NCI-H226 (cell line): Measurements from ENCODE around the gene ADGRB3.
"Not testable (repeated sequence)": the region's sequence is repeated elsewhere in the genome, so short reads cannot be mapped to it uniquely, and the experiment has no call there.

Experiments
- DNase-seq: peaks from one replicate; pipeline ENCODE4 v3.0.0-alpha.2; 2015

The ADGRB3 gene

DNA sequence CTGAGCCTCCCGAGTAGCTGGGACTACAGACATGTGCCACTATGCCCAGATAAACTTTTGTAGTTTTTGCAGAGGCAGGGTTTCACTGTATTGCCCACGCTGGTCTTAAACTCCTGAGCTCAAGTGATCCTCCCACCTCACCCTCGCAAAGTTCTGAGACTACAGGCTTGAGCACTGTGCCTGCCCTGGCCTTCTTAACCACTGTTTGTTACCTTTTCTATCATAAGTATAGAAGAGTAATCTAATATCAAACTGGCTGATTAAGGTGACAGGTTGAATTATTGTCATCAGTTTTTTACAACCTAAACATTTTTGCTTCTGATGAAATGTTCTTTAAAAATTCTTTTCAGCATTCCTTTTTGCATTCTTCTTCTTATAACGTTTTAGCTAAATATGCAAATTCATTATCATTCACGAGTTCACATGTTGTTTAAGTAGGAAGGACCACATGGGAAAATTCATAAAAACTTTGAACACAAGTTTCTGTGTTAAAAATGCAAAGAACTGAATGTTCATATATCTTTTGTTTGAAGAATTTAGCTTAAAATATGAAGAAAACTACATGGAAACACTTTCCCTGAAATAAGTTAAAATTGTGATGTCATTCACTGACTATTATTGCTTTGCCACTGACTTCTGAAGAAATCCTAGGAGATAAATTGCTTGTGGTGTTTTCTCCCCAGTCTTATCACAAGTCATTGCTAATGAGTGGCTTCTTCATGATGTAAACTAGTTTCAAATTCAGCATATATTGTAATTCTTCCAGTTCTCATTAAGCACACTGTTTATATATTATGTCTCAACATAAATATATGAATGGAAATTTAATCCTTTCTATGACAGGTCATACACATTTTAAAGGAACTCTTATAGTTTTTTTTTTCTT lies 106.7 kb downstream of the ADGRB3 start:
- DNase-seq, result no peak

DNA sequence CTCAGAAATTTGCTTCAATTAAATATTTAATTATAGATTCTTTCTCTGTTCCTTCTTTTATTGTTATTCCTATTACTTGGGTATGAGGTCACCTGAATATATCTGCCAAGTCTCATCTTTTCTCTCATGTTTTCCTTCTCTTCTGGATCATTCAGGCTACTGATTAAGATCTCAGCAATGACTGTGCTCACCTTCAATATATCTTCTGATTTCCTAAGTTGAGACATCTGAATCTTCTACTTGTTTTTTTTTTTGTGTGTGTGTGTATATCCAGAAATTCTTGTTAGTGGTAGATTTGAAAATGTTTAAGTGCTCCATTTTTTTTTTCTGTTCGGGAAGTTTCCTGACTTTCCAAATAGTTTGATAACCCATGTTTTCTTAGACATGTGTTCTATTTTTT lies 108.0 kb downstream of the ADGRB3 start:
- no peak for DNase-seq

DNA sequence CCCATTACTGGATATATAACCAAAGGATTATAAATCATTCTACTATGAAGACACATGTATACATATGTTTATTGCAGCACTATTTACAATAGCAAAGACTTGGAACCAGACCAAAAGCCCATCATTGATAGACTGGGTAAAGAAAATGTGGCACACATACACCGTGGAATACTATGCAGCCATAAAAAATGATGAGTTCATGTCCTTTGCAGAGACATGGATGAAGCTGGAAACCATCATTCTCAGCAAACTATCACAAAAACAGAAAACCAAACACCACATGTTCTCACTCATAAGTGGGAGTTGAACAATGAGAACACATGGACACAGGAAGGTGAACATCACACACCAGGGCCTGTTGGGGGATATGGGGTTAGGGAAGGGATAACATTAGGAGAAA lies 109.3 kb downstream of the ADGRB3 start:
- not testable (repeated sequence) for DNase-seq

DNA sequence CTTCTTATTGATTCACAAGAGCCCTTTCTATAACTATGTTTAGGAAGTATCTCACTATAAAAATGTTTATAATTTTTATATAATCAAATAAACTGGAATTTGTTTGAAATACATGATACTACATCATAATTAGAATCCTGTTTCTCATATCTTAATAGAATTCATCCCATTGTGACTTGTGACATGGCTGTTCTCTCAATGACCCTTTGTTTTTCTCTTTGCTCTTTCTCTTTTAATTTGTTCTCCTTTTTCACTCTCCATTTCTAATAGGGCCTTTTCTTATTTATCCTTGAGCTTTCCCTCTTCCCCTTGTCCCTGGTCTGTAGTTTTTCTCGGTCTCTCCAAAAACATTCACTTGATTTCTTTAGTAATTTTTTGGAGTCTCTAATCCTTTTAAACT lies 111.3 kb downstream of the ADGRB3 start:
- no peak for DNase-seq

DNA sequence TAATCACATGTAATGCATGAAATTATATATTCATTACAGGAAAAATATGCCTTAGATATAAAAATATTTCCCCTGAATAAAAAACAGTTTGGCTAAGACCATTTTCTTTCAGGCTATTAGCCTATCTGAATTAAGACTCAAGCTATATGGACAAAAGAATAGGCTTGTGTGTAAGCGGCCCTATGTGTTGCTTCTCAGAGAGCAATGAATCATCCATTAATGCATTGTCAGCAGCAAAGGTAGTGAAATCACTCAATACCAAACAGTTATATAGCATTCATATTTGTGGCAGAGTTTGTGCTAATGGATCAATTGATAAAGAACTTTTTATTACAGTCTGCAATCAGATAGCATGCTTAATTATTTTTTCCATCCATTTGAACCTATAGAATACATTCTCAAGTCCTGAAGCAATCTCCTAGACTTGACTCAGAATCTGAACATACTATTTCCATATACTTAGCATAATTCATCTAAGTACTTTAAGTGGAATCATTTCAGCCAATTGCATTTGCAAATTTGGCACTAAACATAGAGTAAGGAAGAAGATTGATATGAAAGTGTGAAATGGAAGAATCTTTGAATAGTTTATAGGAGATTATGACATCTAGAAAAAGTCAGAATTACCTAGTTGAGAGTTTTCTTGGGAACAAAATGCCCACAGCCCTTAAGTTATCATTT lies 112.2 kb downstream of the ADGRB3 start:
- no peak for DNase-seq

DNA sequence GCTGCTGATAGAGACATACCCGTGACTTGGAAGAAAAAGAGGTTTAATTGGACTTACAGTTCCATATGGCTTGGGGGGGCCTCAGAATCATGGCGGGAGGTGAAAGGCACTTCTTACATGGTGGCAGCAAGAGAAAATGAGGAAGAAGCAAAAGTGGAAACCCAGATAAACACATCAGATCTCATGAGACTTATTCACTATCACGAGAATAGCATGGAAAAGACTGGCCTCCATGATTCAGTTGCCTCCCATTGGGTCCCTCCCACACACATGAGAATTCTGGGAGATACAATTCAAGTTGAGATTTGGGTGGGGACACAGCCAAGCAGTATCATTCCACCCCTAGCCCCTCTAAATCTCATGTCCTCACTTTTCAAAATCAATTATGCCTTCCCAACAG lies 112.8 kb downstream of the ADGRB3 start:
- not testable (repeated sequence) for DNase-seq

DNA sequence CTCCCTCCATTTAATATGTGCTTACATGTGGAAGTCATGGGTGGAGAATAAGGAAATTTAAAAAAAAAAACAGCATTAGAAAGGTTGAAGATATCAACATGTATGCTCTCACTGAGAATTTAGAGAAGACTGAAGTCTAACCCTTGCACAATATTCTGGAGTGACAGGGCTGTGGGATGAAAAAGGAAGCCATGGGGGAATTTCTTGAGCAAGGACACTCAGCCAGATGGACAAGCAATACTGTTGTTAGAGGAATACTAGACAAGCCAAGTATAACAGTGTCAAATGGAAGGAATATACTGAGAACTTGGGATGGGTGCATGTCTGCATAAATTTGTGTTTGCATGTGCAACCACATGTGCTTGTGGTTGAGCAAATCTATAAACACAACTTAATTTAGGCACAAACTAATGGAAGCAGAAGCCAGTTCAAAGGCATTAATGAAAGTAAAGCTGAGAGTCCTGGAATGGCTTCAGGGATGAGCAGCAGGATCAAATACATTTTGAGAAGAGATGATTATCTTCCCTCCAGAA lies 119.7 kb downstream of the ADGRB3 start:
- no peak for DNase-seq

DNA sequence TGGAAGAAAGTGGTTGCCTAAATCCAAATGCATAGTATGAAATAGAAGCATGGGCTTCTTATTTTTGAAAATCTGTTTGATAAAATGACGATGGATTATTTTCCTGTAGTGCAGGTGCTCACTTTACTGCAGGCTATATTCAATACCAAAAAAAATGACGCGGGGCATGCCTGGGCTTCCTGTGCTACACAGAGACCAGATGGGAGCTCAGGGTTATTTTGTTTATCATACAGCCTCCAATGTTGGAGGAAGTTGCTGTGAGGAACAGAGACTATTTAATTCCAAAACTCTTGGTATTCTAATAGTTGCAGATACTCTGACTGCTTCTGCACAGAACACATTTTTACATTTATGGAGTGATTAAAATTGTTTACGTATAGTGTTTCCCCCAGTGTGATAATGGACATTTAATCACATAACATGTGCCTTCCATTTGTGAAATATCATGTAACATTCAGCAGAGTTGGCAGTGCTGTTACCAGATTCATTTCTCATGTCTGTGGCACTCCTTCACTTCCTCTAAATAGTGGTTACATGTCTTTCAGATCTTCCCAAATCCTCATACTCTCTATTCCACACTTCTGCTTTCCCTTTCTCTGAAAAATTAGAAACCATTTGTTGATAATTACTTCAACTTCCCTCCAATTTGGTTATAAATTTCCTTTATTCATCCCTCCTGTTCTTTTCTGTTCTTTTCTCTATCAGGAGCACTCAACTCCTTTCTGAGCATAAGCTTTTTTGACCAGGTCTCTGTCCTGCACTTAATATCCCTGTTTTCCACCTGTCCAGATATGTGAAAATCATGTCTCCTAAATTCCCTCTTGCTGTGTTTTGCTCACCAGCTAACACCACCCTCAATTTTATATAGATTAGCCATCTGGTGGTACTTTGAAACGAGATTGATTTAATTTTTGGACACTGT lies 121.6 kb downstream of the ADGRB3 start:
- DNase-seq, result no peak

DNA sequence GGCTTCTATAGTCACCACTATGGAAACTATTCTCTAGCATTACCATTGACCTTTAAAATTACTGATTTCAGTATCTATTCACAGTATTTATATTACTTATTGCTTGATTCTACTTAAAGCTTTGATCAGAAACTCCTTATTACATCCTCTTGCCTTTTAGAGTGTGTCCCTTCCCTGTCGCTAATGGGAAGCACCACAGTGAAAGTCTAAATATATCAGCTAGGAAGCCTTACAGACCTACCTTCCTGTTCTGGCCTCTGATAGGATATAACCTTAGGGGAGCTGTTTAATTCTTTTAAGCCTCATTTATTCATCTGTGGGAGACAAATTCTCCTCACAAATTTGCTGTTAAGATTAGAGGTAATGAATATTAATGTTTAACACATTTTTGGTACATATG lies 122.7 kb downstream of the ADGRB3 start:
- no peak for DNase-seq

DNA sequence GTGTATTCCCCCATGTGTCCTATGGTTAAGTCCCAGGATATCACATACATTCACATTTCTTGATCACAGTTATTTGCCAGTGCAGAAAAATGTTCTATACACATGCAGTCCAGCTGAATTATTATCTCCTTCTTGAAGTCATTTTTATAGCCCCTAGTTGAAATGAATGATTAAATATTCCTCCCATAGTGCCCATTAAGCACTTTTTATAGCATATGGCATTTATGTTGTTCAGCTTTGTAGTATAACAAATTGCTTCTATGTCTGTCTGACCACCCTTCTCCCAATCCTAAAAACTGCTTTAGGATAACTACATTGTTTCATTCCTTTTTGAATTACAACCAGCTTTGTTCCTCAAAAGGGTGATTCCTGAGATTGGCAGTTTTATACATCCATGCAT lies 123.5 kb downstream of the ADGRB3 start:
- DNase-seq, result no peak

DNA sequence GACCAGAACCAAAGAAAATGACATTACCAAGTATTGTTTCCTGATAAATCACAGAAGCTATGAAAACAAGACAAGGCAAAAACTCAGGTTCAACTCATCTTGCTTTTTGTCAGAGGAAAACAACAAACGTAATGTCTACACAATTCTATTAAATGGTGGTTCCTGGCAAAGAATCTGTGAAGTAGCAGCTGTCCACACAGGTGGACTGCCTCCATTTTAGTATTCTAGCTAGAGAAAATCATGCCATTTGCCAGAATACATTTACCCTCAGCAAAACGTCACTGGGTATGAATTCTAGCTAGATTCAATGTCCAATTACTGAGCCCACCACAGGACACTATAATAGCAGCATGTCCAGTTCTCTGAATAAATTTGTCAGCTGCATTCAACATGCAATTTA lies 125.4 kb downstream of the ADGRB3 start:
- no peak for DNase-seq

DNA sequence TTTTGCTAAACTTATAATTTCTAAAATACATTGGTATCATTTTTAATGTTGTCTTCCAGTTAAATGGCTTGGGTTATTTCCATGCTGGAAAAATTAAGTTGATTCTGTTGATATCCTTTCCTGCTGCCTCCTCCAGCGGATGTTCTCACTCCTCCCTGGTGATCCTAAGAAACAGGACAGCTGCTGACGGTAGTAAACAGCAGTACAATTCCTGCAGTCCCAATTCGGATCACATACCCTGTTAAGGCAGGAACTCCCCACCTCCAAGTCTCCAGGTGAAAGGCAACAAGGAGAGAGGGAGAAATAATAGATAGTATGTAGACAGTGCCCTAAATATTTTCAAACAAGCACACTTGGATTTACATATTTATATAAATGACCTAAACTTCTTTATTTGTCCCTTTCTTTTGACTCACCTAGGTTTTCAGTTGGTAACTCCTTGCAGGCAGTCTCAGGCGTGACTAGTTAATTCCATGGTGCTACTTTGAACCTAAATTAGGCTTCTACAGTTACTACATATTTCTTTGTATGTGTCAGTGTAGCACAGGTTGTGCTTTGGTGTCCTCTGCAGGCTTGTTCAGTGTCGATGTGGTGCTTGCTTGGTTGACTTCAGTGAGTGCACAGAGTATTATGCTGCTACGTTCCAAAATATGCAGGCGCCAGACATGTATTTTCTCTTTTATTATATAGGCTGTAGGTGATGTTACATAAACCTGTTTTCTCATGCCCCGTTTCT lies 126.0 kb downstream of the ADGRB3 start:
- DNase-seq, result no peak

DNA sequence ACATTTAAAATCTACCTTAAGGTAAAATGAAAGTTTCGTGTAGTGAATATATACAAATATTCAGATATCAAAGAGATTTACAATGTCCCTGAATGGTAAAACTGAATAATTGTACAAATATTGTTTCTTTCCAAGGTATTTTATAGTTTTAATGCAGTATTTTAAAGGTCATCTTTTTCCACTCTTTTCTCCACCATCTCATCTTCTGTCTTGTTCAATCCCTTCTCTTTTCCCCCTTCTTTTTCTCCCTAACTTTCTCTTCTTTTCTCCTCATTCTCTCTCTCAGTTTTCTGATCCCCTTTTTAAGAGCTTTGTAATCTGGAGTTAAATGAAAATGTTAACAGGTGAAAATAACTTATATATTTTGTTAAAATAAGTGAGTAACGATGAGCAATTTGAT lies 126.9 kb downstream of the ADGRB3 start:
- DNase-seq, result no peak

DNA sequence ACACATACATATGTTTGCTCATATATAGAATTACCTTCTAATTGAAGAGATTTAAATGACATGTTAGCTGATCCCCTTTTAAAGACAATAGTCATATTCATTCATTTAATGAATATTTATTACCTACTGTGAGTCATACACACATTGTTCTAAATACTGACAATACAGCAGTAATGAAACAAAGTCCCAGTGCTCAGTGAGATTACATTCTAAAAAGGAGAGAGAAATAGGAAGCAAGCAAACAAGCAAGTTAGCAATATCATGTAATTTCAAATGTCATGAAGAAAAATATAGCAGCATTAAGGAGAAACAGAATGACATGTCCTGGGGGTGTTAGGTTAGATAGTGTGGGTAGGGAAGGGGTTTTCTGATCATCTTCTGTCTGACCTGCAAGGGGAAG lies 136.3 kb downstream of the ADGRB3 start:
- no peak for DNase-seq

DNA sequence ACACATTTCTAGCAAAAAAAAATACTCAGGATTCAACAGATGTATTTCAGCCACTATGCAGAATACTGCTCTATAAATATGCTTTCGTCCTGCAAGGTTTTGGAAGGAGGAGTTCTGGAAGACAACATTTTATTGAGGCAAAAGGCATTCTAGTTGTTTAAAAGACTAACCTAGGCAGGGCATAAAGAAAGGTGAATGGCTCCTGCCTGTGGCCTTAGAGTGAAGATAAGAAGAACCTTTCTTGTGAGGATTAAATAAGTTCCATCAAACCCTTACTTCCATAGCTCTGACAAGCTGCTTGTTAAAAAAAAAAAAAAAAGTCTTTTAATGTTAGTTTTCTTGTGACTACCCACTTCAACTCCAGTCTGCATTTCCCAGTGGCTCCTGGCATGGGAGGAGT lies 139.8 kb downstream of the ADGRB3 start:
- DNase-seq, result no peak

DNA sequence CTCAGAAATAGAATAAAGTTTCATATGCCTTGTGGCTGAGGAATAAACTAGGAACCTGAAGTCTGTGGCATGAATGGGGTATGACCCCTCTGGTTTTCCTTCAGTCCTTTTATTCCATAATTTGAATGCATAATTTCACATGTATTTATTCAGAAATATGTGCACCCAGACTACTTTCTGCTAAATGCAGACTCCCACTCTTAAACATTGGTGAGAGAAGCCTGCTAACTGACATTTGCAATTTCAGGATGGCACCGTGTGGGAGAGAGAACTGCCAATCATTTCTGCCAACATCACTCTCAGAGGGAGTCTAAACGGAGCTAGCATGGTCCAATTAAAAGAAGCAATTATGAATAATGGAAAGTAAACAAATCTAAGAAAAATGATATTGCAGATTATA lies 141.3 kb downstream of the ADGRB3 start:
- no peak for DNase-seq

DNA sequence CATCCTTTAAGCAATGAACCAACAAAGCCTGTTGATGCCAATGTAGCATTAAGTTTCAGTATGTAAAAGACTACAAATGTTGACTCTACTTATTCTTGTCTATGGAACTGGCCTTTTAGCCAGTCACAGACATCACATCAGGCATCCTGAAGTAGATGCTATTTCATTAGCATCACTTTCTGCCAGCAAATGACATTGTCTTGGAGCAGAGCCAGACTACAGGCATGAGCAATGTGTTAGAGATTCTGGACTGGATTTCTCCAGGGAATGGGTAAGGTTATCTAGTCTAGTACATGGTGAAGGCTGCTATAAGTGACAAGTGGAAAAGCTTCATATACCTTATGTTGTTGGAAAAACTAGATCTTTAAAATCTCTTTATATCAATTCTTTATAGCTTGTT lies 142.9 kb downstream of the ADGRB3 start:
- DNase-seq, result no peak

DNA sequence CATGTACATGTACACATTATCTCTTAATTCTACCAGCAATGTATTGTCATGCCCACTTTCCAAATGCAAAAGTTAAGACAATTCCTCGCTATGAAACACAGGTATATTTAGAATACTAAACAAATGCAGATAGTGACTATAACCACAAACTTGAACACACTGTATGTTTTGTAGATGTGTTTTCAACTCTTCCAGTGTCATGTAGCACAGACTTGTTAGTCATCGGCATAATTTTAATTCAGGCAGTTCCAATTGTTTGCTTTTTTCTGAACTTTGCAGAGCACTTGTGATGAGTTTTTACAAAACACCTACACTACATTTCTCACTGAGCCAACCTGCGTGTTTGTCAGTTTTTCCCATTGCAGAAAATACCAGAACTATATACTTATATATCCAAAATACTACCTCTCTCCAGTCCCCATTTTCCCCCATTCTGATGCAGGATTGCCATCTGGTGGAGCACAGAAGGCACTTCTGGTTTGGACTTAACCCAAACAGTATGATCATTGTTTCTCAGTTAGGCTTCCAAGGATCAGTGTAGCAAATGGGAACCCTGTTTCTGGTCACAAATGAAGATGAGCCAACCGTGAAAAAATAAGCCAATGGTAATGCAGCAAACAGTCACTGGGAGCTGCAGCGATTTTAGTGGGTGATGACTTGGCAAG lies 143.4 kb downstream of the ADGRB3 start:
- no peak for DNase-seq

DNA sequence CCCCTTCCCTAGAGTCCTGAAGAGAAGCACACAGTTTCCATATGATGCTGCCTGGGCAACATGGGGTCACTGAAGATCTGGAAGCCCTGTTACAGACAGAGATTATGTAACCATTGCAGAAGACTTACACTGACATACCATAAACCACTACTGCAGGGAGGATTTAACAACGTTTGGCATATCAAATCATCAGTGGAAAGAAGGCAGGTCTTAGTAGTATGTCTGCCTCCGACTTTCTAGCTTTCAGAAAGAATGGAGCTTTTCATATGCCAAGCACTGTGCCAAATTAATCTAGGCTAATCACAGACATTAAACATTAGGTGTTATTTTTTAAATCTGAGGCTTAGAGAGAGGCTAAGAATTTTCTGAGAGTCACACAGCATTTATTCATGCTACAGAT lies 144.3 kb downstream of the ADGRB3 start:
- no peak for DNase-seq

DNA sequence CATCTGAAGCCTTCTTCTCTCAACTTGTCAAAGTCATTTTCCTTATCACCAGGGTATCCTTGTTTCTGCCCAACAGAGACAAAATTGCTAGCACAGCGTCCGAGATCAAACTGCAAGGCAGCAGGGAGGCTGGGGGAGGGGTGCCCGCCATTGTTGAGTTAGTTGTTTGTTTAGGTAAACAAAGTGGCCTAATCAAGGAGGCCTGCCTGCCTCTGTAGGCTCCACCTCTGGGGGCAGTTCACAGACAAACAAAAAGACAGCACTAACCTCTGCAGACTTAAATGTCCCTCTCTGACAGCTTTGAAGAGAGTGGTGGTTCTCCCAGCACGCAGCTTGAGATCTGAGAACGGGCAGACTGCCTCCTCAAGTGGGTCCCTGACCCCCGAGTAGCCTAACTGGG lies 155.0 kb downstream of the ADGRB3 start:
- not testable (repeated sequence) for DNase-seq

DNA sequence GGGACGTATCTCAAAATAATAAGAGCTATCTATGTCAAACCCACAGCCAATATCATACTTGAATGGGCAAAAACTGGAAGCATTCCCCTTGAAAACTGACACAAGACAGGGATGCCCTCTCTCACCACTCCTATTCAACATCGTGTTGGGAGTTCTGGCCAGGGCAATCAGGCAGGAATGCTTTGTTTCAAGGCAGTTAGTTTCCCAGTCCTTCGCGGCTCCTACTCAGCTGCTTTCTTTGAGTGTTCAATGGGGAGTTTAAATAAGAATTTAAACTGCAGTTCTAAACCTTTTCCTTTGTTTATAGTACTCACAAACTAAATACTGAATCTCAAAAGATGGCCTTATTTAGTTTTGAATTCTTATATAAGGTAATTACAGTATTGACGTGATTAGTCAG lies 179.9 kb downstream of the ADGRB3 start:
- not testable (repeated sequence) for DNase-seq

DNA sequence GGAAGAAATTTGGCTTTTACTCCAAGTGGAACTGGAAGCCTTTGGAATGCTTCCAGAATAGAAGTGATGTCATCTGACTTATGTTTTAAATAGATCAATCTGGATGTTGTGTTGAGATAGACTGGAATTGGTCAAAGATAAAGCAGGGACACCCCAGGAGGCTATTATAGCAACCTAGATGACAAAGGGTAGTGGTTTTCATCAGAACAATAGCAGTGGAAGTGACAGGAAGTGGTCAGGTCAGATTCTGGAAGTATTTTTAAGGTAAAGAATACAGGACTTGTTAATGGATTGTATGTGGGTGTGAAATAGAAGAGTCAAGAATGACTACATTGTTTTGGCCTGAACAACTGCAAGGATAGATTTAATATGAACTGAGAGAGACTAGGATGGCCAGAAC lies 191.4 kb downstream of the ADGRB3 start:
- DNase-seq, result no peak
